Subcutaneous adipose tissue (tissue), 4 donors: ENCODE results near the gene NMU. TPM values are rescaled to one million over a fixed set of nuclear protein-coding genes. Genes with fewer than 3 reads are reported as not detected.

Source experiments
- CTCF ChIP-seq: fragments of 450-650 bp; IDR thresholded peaks from one replicate; pipeline ENCODE4 v1.5.1; 2016; ENCODE audit warnings: low read depth, mild to moderate bottlenecking, control low read depth, antibody characterized with exemption, moderate library complexity
- total RNA-seq, 4 donors: library from RNA; depleted of rRNA; stranded (reverse); fragments of >200 nt; gene quantifications; one replicate each; pipeline ENCODE4 v1.1.0, GENCODE V29; 2016

NMU gene
- total RNA-seq, 4 donors from 2014 or later: not detected

GRCh38 chr4:55618546-55619143, 17.5 kb downstream of the NMU start:
- no peak for TF ChIP-seq CTCF

- no peak for TF ChIP-seq CTCF
Measured at GRCh38 chr4:55617587-55618197, 18.4 kb downstream of the NMU start.

GRCh38 chr4:55615008-55615407, 21.1 kb downstream of the NMU start:
- no peak for TF ChIP-seq CTCF

GRCh38 chr4:55613621-55614020, 22.5 kb downstream of the NMU start:
- no peak for TF ChIP-seq CTCF

- TF ChIP-seq CTCF: no peak
Measured at GRCh38 chr4:55612341-55612740, 23.8 kb downstream of the NMU start.

- TF ChIP-seq CTCF: no peak
Measured at GRCh38 chr4:55611358-55612059, 24.6 kb downstream of the NMU start.

GRCh38 chr4:55610381-55610780, 25.7 kb downstream of the NMU start:
- no peak for TF ChIP-seq CTCF
